GM03348 (cell line): ENCODE data around the gene IL26.
A peak's percentile ranks its signal among the peaks of the same experiment; 100 is the strongest.

Experiments used
- DNase-seq: peaks from one replicate; pipeline ENCODE4 v3.0.0; 2012; ENCODE audit warnings: low spot score

IL26 gene, protein sequence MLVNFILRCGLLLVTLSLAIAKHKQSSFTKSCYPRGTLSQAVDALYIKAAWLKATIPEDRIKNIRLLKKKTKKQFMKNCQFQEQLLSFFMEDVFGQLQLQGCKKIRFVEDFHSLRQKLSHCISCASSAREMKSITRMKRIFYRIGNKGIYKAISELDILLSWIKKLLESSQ

DNA sequence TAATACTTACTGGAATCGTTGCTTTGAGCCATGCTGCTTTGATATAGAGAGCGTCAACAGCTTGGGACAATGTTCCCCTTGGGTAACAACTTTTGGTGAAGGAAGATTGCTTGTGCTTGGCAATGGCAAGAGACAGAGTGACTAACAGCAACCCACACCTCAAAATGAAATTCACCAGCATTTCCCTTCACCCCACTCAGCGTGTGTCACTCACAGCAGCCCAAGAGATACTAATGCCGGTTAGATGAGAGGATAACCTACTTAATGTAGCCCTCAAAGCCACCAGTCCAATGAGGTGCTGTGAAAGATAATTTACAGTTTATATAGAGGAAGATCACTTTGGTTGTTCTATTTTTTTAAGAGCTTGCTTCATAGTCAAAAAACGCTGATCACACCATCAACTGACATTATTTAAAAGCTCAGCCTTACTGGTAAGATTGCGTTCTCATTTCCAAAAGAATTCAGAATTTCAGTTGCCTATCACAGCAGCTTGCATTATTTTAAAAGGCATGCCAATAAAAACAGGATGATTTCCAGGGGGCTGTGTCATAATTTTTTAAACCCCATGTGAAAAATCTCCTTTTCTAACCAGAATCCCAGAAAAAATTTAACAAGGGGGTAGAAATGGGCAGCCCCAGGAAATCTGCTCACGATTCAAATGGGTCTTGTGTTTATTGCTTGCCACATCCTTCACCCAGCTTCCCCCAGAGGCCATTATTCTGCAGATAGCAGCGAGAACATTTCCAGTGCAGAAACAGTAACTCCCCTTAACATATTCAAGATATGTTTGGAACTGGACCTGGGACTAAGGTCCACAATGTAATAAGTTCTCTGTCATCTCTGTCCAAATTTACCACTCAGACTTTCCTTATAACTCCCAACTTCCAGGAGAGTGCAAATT lies at the start of gene IL26:
Gene IL26 (minus strand): TSS at position 235 of the 901 bp plus-strand sequence. CDS start 54 bp downstream, at position 181.
- DNase-seq = no peak

DNA sequence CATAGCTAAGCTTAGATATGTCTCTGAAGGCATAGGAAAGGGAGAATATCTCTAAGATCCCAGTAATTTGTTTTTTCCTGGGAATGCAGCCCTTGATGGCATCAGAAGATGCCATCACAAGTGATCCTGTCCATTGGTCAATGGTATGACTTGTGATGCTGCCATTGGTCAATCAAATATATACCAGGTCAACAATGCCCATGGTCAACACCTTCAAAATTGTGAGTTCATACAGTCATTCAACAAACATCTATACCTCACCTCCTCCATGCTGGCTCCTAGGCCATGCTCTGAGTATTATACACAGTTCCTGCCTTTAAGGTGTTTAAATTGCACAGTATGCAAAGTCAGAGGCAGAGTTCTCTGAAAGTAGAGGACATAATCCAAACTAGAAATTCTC lies 47.1 kb upstream of the IL26 start:
- DNase-seq = no peak

DNA sequence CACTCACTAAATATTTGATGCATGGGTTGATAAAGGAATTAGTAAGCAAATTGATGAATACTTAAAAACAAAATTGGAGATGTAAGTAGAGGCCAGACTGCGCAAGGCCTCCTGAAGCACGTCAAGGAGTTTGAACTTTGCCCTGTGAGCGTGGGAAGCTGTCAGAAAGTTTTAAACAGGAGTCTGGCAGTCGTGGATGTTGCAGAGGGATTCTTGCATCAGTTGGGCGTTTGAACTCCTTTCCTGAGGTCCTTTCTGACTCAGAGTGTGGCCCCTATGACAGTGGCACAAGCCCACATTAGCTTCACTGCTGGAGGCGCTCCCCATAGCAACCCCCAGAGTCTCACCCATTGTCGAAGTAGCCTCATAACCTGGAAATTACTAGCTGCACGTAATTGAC lies 45.7 kb upstream of the IL26 start:
- DNase-seq = no peak

DNA sequence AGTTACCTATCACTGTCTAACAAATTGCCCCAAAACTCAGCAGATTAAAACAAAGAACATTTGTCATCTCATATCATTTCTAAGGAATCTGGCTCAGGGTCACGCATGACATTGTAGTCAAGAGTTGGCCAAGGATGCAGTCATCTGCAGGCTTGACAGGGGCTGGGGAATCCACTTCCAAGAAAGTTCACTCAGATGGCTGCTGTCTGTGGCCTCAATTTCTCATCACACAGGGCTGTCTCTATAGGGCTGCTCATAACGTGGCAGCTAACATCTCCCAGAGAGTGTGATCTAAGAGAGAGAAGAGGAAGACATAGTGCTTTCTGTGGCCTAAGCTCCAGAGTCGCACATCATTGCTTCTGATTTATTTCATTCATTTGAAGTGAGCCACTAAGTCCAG lies 44.7 kb upstream of the IL26 start:
- no peak for DNase-seq

DNA sequence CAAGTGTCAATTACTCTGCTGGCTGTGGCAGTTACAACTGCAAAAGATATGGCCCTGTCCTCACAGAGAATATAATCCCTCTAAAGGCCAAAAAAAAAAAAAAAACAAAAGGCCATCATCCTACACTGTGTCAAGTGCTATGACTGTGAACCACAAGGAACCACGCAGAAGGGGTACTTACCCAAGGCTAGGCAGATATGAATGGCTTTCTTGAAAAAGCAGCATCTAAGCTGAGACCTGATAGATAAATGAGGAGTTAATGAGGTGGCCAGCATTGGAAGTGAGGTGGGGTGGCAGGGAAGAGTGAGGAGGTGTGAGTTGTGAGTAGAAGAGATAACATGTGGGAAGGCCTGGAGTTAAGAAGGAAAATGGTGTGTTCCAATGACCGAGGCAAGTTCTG lies 44.2 kb upstream of the IL26 start:
- DNase-seq = no peak

DNA sequence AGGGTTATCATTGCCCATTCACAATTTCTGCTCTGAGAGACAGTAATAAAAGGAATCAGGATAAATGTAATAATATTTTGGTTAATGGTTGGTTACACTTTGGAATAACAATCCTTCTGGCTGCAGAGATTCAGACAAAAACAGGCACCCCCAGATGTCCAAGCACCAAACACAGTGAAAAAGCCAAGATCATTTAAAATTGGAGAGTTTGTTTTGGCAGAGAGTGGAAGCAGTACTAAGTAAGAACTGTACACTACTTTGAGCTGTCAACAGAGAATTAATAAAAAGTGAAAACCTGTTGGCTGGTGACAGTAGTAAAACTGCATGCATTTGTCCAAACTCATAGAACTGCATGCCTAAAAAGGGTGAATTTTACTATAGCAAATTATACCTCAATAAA lies 43.4 kb upstream of the IL26 start:
- DNase-seq = no peak

DNA sequence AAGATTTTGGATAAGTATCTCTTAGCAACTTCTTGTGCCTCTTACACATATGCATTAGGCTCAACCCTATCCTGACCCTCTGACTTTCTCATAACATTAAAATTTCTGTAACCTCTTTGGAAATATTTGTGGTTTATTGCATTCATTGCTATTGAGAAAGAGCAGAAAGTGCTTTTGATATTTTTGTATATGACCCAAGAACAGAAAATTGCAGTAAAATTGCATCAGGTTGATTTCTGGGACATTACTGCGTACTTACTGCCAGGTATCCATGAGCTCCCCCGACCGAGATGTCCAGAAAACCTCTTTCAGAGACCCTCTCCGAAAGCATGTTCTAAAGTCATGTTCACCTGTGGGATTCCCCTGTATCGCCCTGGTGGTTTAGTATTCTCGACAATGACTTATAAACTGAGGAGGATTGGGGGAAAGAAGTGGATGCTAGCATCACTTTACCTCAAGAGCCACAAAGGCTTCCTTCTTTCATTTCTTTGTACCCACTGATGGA lies 42.3 kb upstream of the IL26 start:
- peak; percentile 74 for DNase-seq

DNA sequence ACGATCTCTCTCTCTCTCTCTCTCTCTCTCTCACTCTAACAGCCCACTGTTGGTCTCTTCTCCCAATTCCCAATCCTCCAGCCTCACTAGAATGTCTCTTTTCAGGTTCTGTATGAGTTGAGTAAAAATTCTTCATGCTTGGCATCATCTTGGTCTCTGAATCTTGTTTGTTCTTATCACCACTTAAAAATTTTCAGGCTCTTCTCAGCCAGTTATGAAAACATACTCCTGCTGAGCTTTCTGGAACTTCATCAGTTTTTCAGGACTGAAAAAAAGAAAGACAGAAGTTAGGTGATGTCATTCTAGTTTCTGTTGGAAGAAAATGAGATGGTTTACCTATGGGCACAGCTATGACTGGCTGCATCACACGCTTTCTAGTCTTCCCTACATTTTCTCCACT lies 39.2 kb upstream of the IL26 start:
- peak; percentile 21 for DNase-seq

DNA sequence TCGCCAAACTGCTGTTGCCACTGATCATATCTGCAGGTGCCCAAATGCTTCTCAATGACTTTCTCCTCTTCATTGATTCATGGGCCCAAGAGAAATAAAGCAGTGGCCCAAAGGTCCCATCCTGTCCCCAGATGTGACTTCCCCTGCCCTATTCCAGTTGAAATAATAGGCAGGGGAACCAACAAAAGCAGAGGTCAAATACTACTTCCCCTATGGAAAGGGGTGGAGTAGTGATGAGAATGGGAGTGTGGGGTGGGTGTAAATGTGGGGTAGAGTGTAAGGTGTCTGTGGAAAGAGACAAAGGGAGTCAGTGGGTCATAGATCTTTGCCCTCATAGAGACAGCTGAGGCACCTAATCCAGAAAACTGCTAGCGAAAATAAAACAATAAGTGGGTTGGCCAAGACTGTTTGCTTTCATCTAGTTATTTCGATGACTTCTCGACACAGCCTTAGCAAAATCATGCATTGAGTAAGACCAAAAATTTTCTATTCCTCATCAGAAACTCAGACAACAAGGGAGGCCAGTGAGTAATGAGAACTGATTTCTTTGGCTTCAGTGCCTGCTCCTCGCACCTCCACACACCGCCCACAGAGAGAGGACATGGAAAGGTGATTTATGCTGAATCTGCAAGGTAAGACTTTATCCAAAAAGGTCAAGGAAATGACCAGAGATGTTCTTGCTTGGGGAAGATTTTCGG lies 38.7 kb upstream of the IL26 start:
- no peak for DNase-seq

DNA sequence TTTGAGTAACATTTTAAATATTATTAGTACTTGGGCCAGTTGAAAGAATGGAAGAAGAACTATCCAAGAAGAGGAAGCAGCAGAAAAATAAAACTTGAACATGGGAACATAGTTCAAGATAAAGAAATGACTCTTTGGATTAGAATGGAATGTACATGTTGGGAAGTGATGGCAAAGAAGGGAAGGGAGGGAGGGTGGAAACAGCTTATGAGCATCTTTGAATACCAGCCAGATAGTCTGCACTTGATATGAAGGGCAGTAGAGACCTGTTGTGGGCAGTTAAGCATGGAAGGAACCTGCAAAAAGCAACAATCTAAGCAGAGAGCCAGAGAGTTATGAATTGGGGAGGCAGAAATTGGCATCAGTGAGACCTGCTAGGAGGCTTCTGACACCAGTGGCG lies 37.8 kb upstream of the IL26 start:
- DNase-seq = peak; percentile 16

DNA sequence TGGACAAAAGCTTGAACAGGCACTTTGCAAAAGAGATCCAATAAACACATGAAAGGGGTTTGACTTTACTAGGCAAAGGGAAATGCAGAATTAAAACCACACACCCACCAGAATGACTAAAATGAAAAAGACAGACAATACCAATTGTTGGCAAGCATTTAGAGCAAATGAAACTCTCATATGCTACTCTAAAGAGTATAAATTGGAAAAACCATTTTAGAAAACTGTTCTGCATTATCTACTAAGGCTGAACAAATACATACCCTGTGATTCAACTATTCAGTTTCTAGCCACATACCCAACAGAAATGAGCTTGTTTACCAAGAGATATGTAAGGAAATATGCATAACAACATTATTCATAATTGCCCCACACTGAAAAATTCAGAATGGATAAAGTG lies 36.3 kb upstream of the IL26 start:
- no peak for DNase-seq

DNA sequence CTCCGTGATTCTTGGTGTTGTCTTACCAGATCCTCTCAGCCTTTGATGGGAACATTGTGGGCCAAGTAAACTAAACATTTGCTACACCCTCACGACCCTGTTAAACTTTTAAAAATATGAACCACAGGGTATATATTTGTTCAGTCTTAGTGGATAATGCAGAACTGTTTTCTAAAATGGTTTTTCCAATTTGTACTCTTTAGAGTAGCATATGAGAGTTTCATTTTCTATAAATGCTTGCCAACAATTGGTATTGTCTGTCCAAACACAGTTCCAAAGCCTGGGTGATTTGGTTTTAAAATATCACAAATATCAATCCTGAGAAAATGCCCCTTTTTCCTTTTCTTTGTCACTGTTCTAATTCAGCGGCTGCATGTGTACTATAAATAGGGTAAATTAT lies 34.5 kb upstream of the IL26 start:
- no peak for DNase-seq

DNA sequence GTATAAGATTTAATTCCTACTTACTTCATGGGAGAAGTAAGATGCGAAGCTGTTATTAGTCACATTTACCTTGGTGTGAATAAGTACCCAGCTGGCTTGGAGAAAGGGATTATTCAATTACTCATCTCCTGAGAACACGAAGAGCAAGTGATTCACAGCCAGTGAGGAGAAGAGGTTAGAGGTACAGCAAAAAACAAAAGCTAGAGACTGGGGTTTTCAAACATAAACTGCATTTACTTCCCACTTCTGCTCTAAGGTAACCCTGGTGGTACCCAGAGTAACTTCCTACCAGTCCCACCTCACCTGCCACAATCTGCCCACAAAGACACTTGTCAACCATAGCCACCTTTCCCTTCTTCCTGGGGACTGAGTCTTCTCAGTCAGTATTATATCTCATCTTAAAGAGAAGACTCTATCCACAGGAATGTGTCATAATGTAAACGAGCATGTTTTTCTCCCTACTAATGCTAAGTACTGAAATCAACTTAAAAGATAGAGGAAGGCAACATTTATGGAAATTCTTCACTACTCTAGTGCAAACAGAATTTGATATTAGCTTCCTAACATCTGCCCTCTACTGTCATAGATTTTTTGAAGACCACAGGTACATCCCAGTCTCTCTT lies 33.8 kb upstream of the IL26 start:
- peak; percentile 31 for DNase-seq

DNA sequence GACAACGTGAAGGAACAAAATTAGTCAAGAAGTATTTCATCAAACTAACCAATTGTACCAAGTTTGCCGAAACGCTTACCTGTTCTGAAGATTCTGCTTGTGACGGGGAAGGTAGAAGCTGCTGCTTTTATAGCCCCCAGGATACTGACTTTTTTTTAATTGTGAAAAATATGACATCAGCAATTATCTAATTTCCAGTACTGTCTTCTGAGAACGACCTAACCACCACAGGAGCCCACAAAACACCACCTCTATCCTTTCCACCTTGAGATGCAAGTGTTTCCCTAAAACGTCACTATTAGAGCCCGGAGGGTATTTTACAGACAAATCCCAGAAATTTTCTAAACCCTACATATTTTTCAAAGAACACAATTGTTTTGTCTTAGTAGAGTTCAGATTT lies 27.9 kb upstream of the IL26 start, which contains the start of gene IL22:
Gene IL22 (minus strand): TSS at position 101 of the 400 bp plus-strand sequence. CDS start 156 bp downstream, outside the sequence.
- DNase-seq = no peak

DNA sequence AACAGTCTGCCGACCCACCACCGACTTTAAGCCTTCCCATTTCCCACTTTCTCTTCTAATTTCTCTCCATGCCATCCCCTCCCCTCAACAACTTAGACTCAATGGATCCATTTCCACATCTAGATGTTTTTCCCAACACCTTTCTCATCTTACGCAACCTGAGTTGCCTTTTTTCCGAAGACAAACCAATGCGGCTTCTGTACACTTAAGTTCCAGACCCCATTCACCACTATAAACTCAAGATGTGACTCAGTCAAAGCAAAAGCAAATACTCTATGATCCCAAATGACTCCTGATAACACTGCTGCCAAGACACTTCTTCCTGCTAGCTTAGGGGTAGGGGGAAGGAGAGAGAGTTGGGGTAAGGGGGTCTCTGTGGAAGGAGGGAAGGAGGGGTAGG lies 26.5 kb upstream of the IL26 start:
- no peak for DNase-seq

DNA sequence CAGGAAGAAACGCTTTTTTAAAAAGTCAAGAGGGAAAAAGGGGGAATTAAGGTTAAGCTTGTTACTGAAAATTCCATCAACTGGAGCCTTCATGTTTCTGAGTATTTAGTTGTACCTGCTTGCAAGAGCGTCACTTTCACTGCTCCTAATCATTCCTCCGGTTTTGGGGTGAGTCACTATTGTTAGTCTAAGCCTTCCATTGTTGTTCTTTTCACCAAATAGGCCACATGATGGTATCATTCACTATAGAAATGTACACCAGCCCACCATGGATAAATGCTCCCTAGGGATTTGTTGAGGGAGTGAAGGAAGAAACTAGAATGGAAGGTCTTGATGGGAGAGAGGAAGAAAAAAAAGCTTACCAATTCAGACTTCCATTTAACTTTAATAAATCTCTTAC lies 24.8 kb upstream of the IL26 start:
- no peak for DNase-seq

DNA sequence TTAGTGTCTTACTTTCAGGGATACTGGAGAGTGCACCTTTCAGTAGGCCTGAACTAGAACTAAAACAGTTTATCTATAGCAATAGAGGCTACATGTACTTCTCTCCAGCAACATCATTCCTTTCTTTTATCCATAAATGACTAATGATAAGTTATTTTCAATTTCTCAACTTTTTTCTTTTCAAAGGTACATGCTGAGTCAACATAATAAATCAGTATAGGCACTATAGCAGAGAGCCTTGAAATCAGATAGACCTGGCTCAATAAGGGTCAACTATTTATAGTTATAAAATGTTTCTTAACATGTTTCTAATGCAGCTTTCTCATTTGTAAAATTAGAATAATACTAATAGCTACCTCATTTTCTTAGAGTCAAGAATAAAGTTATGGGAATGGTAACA lies 22.2 kb upstream of the IL26 start:
- DNase-seq = no peak

DNA sequence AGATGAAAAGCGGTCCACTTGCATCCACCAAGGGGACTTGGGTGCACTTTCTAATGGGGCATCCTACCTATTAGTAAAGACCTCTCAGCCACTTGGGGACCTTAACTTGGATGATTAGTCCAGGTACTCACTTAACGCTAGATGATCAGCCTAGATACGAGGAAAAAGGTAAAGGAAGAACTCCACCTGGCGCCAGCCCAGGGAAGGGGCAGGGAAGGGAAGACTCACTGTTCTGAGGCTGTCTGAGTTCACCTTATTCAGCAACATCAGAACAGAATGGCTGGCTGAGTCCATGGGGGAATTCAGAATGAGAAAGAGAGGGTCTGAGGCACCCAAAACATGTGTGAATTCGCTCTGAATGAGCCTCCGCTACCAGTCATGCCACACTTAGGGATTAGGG lies 20.7 kb upstream of the IL26 start:
- no peak for DNase-seq

DNA sequence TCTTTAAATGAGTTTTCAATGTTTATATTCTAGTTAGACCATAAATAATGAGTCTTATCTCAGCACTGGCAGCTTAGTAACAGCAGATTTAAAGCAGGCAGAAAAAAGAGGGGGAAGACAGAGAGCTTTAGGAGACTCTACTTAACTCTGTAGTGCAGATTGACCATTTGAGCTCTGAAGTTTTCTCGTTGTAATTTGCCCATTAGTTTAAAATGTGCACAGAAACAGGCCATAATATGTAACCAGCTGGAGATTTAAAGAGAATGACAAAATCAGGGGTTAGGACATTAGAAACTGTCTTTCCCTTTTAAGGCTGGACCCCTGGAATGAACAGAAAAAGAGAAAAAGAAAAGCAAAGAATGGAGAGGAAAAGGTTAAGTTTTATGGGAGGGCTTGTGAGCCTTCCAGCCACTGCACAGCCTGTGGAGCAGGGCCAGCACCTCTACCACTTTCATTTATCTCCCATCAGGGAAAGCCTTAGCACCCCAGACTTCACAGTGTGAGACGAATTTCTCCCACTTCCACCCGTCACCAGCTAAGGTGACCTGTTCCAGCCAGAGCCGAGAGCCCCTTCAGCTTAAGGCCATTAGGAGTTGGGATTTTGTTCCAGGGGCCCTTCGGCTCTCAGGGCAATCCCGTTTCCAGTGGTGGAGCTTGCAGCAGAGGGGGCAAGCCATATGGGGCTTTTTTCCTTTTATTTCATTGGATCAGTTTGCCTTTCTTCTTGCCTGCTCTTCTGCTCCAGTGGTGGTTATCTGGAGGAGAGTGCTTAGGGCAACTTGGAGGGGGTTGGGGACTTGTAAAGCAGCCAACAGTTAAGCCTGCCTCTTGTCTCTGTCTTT lies 19.8 kb upstream of the IL26 start:
- no peak for DNase-seq

DNA sequence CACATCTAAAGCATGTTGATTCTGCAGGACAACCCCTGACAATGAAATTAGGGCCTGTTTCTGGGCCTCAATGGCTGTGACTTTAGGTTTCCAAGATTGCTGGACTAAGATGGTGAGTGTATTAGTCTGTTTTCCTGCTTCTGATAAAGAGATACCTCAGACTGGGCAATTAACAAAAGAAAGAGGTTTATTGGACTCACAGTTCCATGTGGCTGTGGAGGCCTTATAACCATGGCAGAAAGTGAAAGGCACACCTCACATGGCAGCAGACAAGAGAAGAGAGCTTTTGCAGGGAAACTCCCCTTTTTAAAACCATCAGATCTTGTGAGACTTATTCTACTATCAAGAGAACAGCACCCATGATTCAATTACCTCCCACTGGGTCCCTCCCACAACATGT lies 17.2 kb upstream of the IL26 start:
- no peak for DNase-seq

DNA sequence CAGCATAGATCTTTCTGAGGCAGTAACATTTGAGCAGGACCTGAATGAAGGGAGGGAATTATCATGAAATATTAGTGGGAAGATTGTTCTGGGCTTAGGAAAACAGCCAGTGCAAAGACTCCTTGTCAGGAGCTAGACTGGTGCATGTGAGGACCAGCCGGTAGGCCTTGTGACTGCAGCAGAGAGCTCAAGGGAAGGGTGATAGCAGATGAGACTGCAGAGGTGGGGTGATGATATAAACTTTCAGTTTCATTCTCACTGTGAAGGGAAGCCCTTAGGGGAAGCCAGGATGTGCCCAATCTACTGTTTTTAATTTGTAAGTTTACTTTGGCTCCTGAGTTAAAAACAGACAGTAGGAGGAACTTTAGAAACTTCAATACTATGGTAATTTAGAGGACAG lies 15.4 kb upstream of the IL26 start:
- peak; percentile 19 for DNase-seq
